GM21515 (cell line): Measurements from ENCODE around the gene GOLM1.
"Not testable (repeated sequence)": the region's sequence is repeated elsewhere in the genome, so short reads cannot be mapped to it uniquely, and the experiment has no call there.

ENCODE experiments used
- ATAC-seq: cut with Tn5 transposase; IDR thresholded peaks from one replicate; pipeline ENCODE4 v1.9.1; 2021; ENCODE audit not compliant: unreplicated experiment

Gene GOLM1

GRCh38 chr9:86098824-86099700 lies at the start of gene GOLM1:
Gene GOLM1 (minus strand): TSS chr9:86099558. CDS start chr9:86079320, 20,238 bp downstream.
- peak; percentile 76 for ATAC-seq

- ATAC-seq, result not testable (repeated sequence)
Observed at GRCh38 chr9:86146671-86147070, 47.3 kb upstream of the GOLM1 start.

- not testable (repeated sequence) for ATAC-seq
Observed at GRCh38 chr9:86145960-86146359, 46.6 kb upstream of the GOLM1 start.

GRCh38 chr9:86142973-86143372 lies 43.6 kb upstream of the GOLM1 start:
- no peak for ATAC-seq

GRCh38 chr9:86141843-86142242 lies 42.5 kb upstream of the GOLM1 start:
- no peak for ATAC-seq

GRCh38 chr9:86135371-86135770 lies 36.0 kb upstream of the GOLM1 start:
- ATAC-seq, result no peak

- ATAC-seq, result no peak
Observed at GRCh38 chr9:86134361-86134760, 35.0 kb upstream of the GOLM1 start.

- no peak for ATAC-seq
Observed at GRCh38 chr9:86128235-86128822, 29.0 kb upstream of the GOLM1 start.

GRCh38 chr9:86126998-86127972 lies 27.9 kb upstream of the GOLM1 start:
- ATAC-seq, result no peak

GRCh38 chr9:86122311-86122710 lies 23.0 kb upstream of the GOLM1 start:
- ATAC-seq, result no peak

- no peak for ATAC-seq
Observed at GRCh38 chr9:86119457-86119856, 20.1 kb upstream of the GOLM1 start.

GRCh38 chr9:86116425-86116824 lies 17.1 kb upstream of the GOLM1 start:
- no peak for ATAC-seq

GRCh38 chr9:86115886-86116285 lies 16.5 kb upstream of the GOLM1 start:
- no peak for ATAC-seq

GRCh38 chr9:86112057-86112456 lies 12.7 kb upstream of the GOLM1 start:
- no peak for ATAC-seq

- no peak for ATAC-seq
Observed at GRCh38 chr9:86102626-86103025, 3.3 kb upstream of the GOLM1 start.

GRCh38 chr9:86099701-86100364 lies 475 bp upstream of the GOLM1 start:
- ATAC-seq, result no peak

- no peak for ATAC-seq
Observed at GRCh38 chr9:86097510-86098224, 1.7 kb downstream of the GOLM1 start.

GRCh38 chr9:86096386-86096785 lies 3.0 kb downstream of the GOLM1 start:
- no peak for ATAC-seq

GRCh38 chr9:86093788-86094555 lies 5.4 kb downstream of the GOLM1 start:
- no peak for ATAC-seq
